HEK293T (cell line): ENCODE measurements around the gene ARAP2.

Experiments
- ARNT ChIP-seq: fragments of 450-650 bp; IDR thresholded peaks from 2 replicates; pipeline ENCODE4 v1.6.1; 2017; ENCODE audit warnings: mild to moderate bottlenecking
- BHLHE40 ChIP-seq: fragments of 450-650 bp; IDR thresholded peaks from 2 replicates; pipeline ENCODE4 v1.6.1; 2016; ENCODE audit warnings: mild to moderate bottlenecking, moderate library complexity, borderline replicate concordance
- SP1 ChIP-seq: fragments of 450-650 bp; IDR thresholded peaks from 2 replicates; pipeline ENCODE4 v1.6.1; 2017

- TF ChIP-seq ARNT (no peak), SP1 (no peak), BHLHE40 (no peak)
Measured at GRCh38 chr4:36072529-36072928, 171.8 kb downstream of the ARAP2 start.
